Measurements from ENCODE around the gene MDH1.

The MDH1 gene

DNA sequence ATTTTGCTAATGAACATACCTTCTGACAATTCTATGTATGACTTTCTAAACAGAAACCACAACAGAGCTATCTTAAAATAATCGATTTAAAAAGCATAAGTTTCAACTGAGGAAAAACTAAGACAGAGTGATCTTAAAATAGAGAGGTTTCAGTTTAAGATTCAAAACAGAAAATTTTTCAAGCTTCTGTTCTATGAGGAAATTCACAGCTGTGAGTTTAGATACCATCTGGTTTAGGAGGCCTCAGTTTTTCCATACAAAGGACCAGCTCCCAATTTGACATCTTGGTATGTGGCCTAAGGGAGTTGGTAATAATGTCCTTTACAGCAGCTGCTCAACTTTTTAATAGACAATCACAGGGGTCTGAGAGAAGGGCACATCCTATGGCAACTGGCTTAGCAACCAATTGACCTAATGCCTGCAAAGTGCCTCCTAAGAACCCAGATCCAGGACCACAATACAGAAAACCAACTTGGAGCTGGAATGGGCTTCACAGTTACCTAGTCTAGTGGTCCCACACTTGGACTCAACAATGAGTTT is 39.7 kb downstream of the MDH1 start:
- no peak for DNase-seq (ENCODE audit: low read depth in 2 of 3, low spot score in 1 of 3)

DNA sequence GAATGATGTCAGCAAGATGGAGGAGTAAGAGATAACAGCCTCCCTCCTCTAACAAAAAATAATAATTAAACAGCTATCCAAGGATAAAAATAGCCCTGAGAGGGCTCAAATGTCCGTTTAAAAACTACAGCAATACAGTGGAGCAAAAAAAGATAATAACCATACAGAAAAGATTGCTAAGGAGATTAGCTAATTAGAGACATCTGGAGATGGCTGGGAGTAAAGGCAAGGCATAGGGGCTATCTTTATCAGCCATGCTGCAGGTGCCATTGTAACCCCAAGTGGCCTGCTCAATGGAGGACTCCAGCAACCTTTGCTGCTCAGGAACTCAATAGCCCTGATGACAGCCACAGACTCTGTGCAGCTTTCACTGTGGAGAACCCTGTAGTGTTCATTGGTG is 42.7 kb downstream of the MDH1 start:
- DNase-seq (ENCODE audit: low read depth in 2 of 3, low spot score in 1 of 3), result no peak

DNA sequence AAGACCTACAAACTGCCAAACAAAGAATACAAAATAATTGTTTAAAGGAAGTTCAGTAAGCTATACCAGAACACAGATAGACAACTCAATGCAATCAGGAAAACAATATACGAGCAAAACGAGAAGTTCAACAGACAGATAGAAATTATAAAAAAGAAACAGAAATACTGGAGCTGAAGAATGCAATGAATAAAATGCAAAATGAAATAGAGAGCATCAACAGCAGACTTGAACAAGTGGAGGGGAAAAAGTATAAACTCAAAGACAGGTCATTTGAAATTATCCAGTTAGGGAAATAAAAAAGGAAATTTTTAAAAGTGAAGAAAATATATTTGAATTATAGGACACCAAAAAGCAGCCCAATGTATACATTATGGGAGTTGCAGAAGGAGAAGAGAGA is 43.6 kb downstream of the MDH1 start:
- DNase-seq (ENCODE audit: low read depth in 2 of 3, low spot score in 1 of 3), result no peak

DNA sequence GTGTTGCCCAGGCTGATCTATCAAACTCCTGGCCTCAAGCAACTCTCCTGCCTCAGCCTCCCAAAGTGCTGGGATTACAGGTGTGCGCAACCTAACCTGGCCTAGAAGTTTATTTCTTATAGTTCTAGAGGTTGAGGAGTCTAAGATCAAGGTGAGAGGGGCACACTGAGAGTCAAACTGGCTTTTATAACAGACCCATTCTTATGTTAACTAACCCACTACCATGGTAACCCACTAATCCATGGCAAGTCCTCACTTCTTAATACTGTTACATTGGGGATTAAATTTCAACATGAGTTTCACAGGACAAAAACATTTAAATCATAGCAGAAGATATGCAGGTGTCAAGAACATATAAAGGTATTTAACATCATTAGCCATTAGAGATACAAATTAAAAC is 50.6 kb downstream of the MDH1 start:
- no peak for DNase-seq (ENCODE audit: low read depth in 2 of 3, low spot score in 1 of 3)

DNA sequence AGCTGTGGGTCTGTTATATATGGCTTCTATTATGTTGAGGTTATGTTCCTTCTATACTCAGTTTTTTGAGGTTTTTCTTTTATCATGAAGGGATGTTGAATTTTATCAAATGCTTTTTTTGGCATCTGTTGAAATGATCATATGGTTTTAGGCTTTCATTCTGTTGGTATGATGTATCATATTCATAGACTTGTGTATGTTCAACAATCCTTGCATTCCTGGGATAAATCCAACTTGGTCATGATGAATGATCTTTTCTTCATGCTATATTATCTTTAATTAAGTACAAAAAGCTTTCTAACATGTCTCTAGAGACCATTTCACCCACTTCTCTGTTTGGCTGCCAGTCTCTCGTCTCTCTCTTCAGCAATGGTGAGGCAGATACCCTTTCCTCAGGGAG is 54.2 kb downstream of the MDH1 start:
- DNase-seq (ENCODE audit: low read depth in 2 of 3, low spot score in 1 of 3), result no peak

DNA sequence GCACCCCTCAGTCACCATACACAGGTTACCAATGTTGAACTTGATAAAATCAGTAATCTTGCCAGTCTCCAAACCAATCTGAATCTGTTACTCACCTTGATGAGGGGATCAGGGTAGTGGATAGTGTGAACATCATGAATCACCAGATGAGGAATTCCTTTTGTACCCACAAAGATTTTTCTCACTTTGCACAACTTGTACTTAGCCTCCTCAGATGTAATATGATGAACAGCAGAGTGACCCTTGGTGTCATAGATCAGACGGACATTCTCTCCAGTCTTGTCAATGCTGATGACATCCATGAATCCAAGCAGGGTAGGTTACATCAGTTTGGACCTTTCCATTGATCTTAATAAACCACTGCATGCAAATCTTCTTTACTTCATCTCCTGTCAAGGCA is 54.7 kb downstream of the MDH1 start:
- no peak for DNase-seq (ENCODE audit: low read depth in 2 of 3, low spot score in 1 of 3)

DNA sequence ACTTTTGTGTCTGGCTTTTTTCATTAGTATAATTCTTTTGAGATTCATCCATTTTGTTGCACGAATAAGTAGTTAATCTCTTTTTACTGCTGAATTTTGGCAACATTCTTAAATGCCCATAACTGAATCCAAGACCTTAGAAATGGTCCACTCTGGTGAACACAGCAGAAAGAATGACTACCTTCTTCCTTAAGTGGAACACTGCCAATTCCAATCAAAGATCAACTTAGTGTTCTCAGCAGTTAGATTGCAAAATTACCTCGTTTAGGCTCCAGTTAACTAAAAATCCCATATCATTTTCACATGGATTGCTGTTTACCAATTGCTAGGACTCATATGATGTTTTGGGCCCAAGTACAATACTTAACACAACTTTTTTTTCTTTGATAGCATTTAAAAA is 59.9 kb downstream of the MDH1 start:
- no peak for DNase-seq (ENCODE audit: low read depth in 2 of 3, low spot score in 1 of 3)

DNA sequence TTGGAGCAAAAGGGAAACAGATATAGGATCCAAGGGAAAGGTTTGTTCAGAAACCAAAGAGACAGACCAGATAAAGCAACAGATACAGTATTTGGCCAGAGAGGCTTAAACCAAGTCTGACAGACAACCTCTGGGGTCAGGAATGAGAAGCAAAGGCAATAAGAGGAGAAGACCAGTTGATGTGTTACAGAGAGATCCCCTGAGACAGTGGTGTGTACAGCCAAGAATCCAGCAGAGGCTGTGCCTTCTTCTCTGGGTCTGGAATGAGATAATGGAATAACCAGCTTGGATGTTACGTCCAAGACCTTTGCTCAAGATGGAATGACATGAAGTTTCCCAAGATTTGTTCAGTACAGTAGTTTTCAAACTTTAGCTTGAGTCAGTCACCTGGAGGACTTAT is 61.1 kb downstream of the MDH1 start:
- no peak for DNase-seq (ENCODE audit: low read depth in 2 of 3, low spot score in 1 of 3)

DNA sequence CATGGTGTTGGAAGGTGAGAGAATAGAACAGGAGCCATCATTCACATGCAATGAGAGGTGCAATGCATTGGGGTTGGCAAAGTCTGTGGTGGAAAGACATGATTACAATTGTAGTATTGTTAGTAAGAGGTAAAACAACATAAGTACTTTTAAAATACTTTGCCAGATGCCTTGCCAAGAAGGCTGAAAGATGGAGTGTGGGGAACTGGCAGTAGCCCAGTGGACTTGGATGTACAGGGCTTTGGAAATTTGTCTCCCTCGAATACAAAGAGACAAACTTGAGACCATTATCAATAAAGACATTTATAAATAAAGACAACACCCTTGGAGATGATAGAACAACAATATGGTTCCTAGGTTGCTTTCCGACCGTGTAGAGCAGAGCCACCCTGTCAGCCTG is 62.0 kb downstream of the MDH1 start:
- no peak for DNase-seq (ENCODE audit: low read depth in 2 of 3, low spot score in 1 of 3)

DNA sequence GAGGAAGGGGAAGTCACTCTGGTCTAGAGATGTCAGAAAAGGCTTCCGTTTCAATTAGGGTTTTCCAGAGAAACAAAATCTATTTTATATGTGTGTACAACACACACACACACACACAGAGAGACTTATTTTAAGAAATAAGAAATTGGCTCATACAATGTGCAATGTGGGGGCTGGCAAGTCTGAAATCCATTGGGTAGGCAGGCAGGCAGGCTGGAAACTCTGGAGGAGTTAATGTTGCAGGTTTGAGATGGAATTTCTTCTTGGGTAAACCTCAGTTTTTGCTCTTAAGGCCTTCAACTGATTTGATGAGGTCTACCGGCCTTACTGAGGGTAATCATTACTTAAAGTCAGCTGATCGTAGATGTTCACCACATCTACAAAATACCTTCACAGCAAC is 62.6 kb downstream of the MDH1 start:
- no peak for DNase-seq (ENCODE audit: low read depth in 2 of 3, low spot score in 1 of 3)

DNA sequence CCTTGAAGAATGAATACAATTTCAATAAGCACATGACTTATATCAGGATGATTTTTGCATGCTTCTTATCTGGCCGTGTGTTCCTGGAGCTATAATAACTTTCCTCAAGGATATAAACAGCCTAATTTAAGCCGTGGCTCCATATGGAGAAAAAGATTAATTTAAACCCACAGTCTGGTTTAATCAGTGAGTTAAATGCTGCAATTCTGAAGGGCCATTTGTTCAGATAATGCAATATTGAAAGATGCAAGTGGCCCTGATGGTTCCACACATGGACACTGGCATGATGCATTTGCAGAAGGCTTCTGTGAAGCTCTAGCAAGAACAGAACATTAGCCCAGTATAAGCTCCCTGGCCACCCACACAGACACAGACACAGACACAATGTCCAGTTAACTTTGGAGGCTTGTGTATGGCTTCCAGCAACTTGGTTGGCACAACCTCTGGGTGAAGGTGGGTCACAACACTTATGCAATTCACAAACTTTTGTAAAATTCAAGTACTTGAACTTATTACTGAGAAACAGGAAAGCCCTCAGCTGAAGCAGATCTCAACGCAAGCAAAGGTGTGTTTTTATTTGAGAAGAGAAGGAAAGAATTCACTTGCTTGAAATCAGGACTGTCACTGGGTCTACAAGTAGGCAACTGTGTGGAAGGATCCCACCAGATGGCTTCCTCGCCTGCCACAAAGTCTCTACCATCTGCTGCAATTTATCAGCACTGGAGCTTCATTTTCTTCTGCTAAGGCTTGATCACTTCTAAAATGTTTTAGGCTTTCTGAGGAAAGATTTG is 63.3 kb downstream of the MDH1 start:
- DNase-seq (ENCODE audit: low read depth in 2 of 3, low spot score in 1 of 3), result no peak

DNA sequence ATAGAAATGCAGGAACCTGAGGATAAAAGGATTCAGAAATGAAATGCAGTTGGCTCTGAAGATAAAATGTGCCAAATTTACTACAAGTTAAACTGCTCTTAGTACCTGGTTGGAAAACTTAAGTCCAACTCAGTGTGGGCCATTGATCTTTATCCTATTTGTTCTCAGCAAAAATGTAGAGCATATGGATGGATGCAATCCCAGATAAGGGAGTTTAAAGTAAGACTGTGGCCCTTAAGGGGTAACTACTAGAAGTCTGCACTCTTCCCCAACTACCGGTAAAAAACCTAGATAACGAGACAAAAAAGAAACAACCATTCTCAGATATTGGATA is 63.9 kb downstream of the MDH1 start:
- no peak for DNase-seq (ENCODE audit: low read depth in 2 of 3, low spot score in 1 of 3)

DNA sequence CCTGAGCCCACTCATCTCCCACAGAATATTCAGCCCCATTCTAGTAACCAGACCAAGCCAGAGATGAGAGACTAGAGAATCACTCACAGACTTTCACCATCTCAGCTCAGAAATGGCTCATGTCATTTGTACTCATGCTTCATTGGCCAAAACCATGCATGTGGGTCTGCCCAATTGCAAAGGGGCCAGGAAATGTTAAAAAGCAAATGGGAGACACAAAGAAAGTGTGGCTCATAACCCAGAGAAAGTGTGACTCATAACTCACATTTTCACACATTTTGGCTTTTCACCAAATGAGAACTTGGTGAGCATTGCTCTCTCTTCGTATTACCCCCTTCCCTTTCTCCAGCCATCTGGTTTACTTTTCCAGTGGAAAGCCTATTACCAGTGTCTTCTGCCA is 66.2 kb downstream of the MDH1 start:
- peak; percentile 3 to 21 (median 11) for DNase-seq (ENCODE audit: low read depth in 2 of 3, low spot score in 1 of 3)

Data from stimulated activated CD4-positive, alpha-beta T cell treated with anti-CD3 and anti-CD28 coated beads, Interleukin-12 subunit alpha, Interleukin-12 subunit beta, amount 100 ng/mL, for 48 hours (primary cell).